HCT116 (cell line): ENCODE results near the gene DENND1A. TPM values are rescaled to one million over a fixed set of nuclear protein-coding genes. Genes with fewer than 3 reads are reported as not detected.

ENCODE experiments used
- ATAC-seq: fragments of 200-7000 bp; cut with Tn5 transposase; 2 replicates; pipeline ENCODE4 v1.9.1; 2020; ENCODE audit warnings: mild to moderate bottlenecking, moderate library complexity
- BruUV-seq: library from RNA; stranded (reverse); fragments of 400-500 nt; replicated peaks from 2 replicates; lab custom pipeline; 2021; lab: Mats Ljungman, UMichigan
- CTCF ChIA-PET: fragments of 300-600 bp; sonication (Branson Sonifier 250); formaldehyde crosslinking; loops from one replicate; lab custom pipeline; 2021; ENCODE audit warnings: antibody characterized with exemption; lab: Charles Lee
- POLR2A ChIA-PET: fragments of 300-600, 350-600 bp; sonication (Branson Sonifier 250); formaldehyde crosslinking; loops from one replicate; lab custom pipeline; 2021; ENCODE audit warnings: antibody characterized with exemption; lab: Charles Lee
- RAD21 ChIA-PET, 2 experiments: fragments of 300-600 bp; sonication (Branson Sonifier 250); formaldehyde crosslinking; loops; one replicate each; lab custom pipeline; 2023; ENCODE audit warnings: low total read pairs in 2 of 2; ENCODE audit not compliant: uncharacterized antibody in 2 of 2, unreplicated experiment in 2 of 2, low non-redundant PET in 1 of 2; lab: Charles Lee
- DNase-seq: peaks from one replicate; pipeline ENCODE4 v3.0.0-alpha.2; 2010; ENCODE audit warnings: low read depth, low spot score
- H2AFZ ChIP-seq: fragments of 200-600 bp; shearing (Covaris generic), sonication (generic); 2 replicates; pipeline ENCODE4 v1.6.1; 2017; ENCODE audit warnings: low read depth, mixed run types, mixed read lengths, antibody characterized with exemption, low read length; ENCODE audit not compliant: poor library complexity, severe bottlenecking
- H3K27ac ChIP-seq: 2 replicates; pipeline ENCODE4 v1.5.1; 2012; ENCODE audit warnings: low read depth, low read length
- H3K27me3 ChIP-seq: fragments of 200-600 bp; sonication (generic); 2 replicates; pipeline ENCODE4 v1.6.1; 2016; ENCODE audit warnings: mixed run types, low read length, mixed read lengths; ENCODE audit not compliant: insufficient read depth
- H3K36me3 ChIP-seq, 2 experiments: fragments of 200-500 bp in 1 of 2; fragments of 200-600 bp in 1 of 2; sonication (Bioruptor generic) in 1 of 2; sonication (generic) in 1 of 2; 2 replicates each; pipeline versions ENCODE4 v1.5.1 to v1.6.1; 2014 to 2016; ENCODE audit warnings: low read length in 2 of 2, inconsistent platforms in 1 of 2, mixed read lengths in 1 of 2, mixed run types in 1 of 2; ENCODE audit not compliant: insufficient read depth in 2 of 2, control insufficient read depth in 1 of 2
- H3K4me1 ChIP-seq, 2 experiments: fragments of 200-600 bp in 1 of 2; sonication (generic) in 1 of 2; 2 replicates each; pipeline versions ENCODE4 v1.5.1 to v1.6.1; 2012 to 2017; ENCODE audit warnings: low read length in 2 of 2, inconsistent platforms in 1 of 2, mild to moderate bottlenecking in 1 of 2, mixed read lengths in 1 of 2, mixed run types in 1 of 2, moderate library complexity in 1 of 2; ENCODE audit not compliant: insufficient read depth in 2 of 2, control insufficient read depth in 1 of 2
- H3K4me2 ChIP-seq: fragments of 200-600 bp; sonication (generic); 2 replicates; pipeline ENCODE4 v1.6.1; 2017; ENCODE audit warnings: mixed run types, low read length, mixed read lengths
- H3K4me3 ChIP-seq, 2 experiments: fragments of 200-600 bp in 1 of 2; sonication (generic) in 1 of 2; replicated peaks in 1 of 2; 2 replicates each; pipeline ENCODE4 v1.5.1; 2011 to 2016; ENCODE audit warnings: low read length in 2 of 2, control low read depth in 1 of 2, low read depth in 1 of 2, mild to moderate bottlenecking in 1 of 2, mixed read lengths in 1 of 2, mixed run types in 1 of 2
- H3K79me2 ChIP-seq: fragments of 200-600 bp; sonication (generic); 2 replicates; pipeline ENCODE4 v1.6.1; 2017; ENCODE audit warnings: mild to moderate bottlenecking, mixed run types, low read length, moderate library complexity, mixed read lengths; ENCODE audit not compliant: insufficient read depth
- H3K9ac ChIP-seq: fragments of 200-600 bp; sonication (generic); 2 replicates; pipeline ENCODE4 v1.6.1; 2016; ENCODE audit warnings: low read length, mixed read lengths
- H3K9me2 ChIP-seq: fragments of 200-600 bp; sonication (generic), shearing (Covaris generic); 2 replicates; pipeline ENCODE4 v1.6.1; 2017; ENCODE audit warnings: mixed run types, mild to moderate bottlenecking, moderate library complexity; ENCODE audit not compliant: insufficient read depth
- H3K9me3 ChIP-seq, 2 experiments: fragments of 200-500 bp in 1 of 2; fragments of 200-600 bp in 1 of 2; sonication (Bioruptor generic) in 1 of 2; sonication (generic) in 1 of 2; 2 replicates each; pipeline ENCODE4 v1.6.1; 2014 to 2017; ENCODE audit warnings: low read length in 2 of 2, mixed read lengths in 2 of 2, inconsistent platforms in 1 of 2, low read depth in 1 of 2, mild to moderate bottlenecking in 1 of 2, mixed run types in 1 of 2, moderate library complexity in 1 of 2; ENCODE audit not compliant: control insufficient read depth in 1 of 2, insufficient read depth in 1 of 2
- H4K20me1 ChIP-seq: fragments of 200-600 bp; sonication (generic), shearing (Covaris generic); 2 replicates; pipeline ENCODE4 v1.6.1; 2017; ENCODE audit warnings: mixed run types, mild to moderate bottlenecking, moderate library complexity; ENCODE audit not compliant: insufficient read depth
- CEBPB ChIP-seq: IDR thresholded peaks from 2 replicates; pipeline ENCODE4 v1.6.1; 2012; ENCODE audit warnings: low read depth
- ELF1 ChIP-seq: IDR thresholded peaks from 2 replicates; pipeline ENCODE4 v1.6.1; 2012; ENCODE audit warnings: low read depth, borderline replicate concordance
- POLR2A ChIP-seq: IDR thresholded peaks from 2 replicates; pipeline ENCODE4 v1.7.0; 2011; ENCODE audit warnings: borderline replicate concordance; ENCODE audit not compliant: insufficient read depth, insufficient read length; ENCODE audit errors: extremely low read depth
- POLR2AphosphoS5 ChIP-seq: IDR thresholded peaks from 2 replicates; pipeline ENCODE4 v1.6.1; 2011; ENCODE audit warnings: mild to moderate bottlenecking, low read depth, low read length, moderate library complexity
- RAD21 ChIP-seq: IDR thresholded peaks from 2 replicates; pipeline ENCODE4 v1.6.1; 2012; ENCODE audit warnings: low read depth, mild to moderate bottlenecking
- REST ChIP-seq: IDR thresholded peaks from 2 replicates; pipeline ENCODE4 v1.6.1; 2012; ENCODE audit warnings: low read depth
- SIN3A ChIP-seq: IDR thresholded peaks from 2 replicates; pipeline ENCODE4 v1.6.1; 2012; ENCODE audit warnings: low read depth
- SRF ChIP-seq: IDR thresholded peaks from 2 replicates; pipeline ENCODE4 v1.6.1; 2012; ENCODE audit warnings: low read depth
- TCF7L2 ChIP-seq: IDR thresholded peaks from 2 replicates; pipeline ENCODE4 v1.7.0; 2011; ENCODE audit warnings: borderline replicate concordance, inconsistent platforms; ENCODE audit not compliant: insufficient read depth, insufficient read length; ENCODE audit errors: extremely low read depth
- ZFX ChIP-seq: fragments of 450-650 bp; IDR thresholded peaks from 2 replicates; pipeline ENCODE4 v1.6.1; 2017
- ZNF274 ChIP-seq: fragments of 200-500 bp; sonication (Bioruptor generic); IDR thresholded peaks from 2 replicates; pipeline ENCODE4 v1.6.1; 2014; ENCODE audit warnings: mild to moderate bottlenecking, low read depth, low read length, inconsistent platforms
- intact Hi-C: fragments of 100-400 bp; cut with micrococcal nuclease; formaldehyde crosslinking; loops from 2 replicates; pipeline ENCODE4 v1.10.0; 2022
- total RNA-seq: library from RNA; stranded (reverse); gene quantifications from one replicate; pipeline ENCODE4 v1.2.1, GENCODE V29; 2021; ENCODE audit not compliant: unreplicated experiment

DENND1A gene
- total RNA-seq, 1 experiment from 2014 or later: 33.0 TPM

GRCh38 chr9:123611226-123611625 is 318.7 kb downstream of the DENND1A start:
- RAD21 ChIA-PET: no interaction called here
- POLR2A ChIA-PET: no interaction called here
- BruUV-seq: no TSS peak
- H4K20me1 ChIP-seq: no peaks in the 10 kb centered on the region
- no peak overlapping the region for H3K4me2 ChIP-seq
- H2AFZ ChIP-seq: no peak overlapping the region
- no peaks in the 10 kb centered on the region for H3K79me2 ChIP-seq
- CTCF ChIA-PET: no interaction called here
- intact Hi-C loops: no loop called here
- ATAC-seq: no peak
- no peak for TF ChIP-seq POLR2A
- no peak for TF ChIP-seq RAD21
- no peak for TF ChIP-seq ZFX
- TF ChIP-seq ZNF274: no peak
- TF ChIP-seq REST: no peak
- TF ChIP-seq SIN3A: no peak
- TF ChIP-seq SRF: no peak
- no peak for TF ChIP-seq POLR2AphosphoS5
- no peak for TF ChIP-seq CEBPB
- no peak for TF ChIP-seq ELF1
- TF ChIP-seq TCF7L2: no peak
- no peaks in the 10 kb centered on the region for H3K9me2 ChIP-seq
- DNase-seq: no peak
- no peaks in the 10 kb centered on the region for H3K27me3 ChIP-seq
- no peaks in the 10 kb centered on the region for H3K9me3 ChIP-seq
- H3K27ac ChIP-seq: no peak overlapping the region
- H3K4me1 ChIP-seq: no peaks in the 10 kb centered on the region
- no peak overlapping the region for H3K9ac ChIP-seq
- no peak overlapping the region for H3K4me3 ChIP-seq
- H3K36me3 ChIP-seq: no peaks in the 10 kb centered on the region
